H1 (cell line): ENCODE data around the gene RLBP1. TPM values are rescaled to one million over a fixed set of nuclear protein-coding genes. Genes with fewer than 3 reads are reported as not detected.

Source experiments
- CTCF ChIA-PET: fragments of 300-600 bp; sonication (Branson Sonifier 250); formaldehyde crosslinking; loops from one replicate; lab custom pipeline; 2021; ENCODE audit not compliant: partially characterized antibody; lab: Charles Lee
- POLR2A ChIA-PET: fragments of 300-600 bp; sonication (Branson Sonifier 250); formaldehyde crosslinking; loops from one replicate; lab custom pipeline; 2021; ENCODE audit warnings: inconsistent platforms; ENCODE audit not compliant: partially characterized antibody; lab: Charles Lee
- DNase-seq, 2 experiments: peaks; one replicate each; pipeline versions ENCODE4 v3.0.0 to v3.0.0-alpha.2; 2010 to 2022; ENCODE audit warnings: low spot score in 2 of 2, low read depth in 1 of 2, mixed read lengths in 1 of 2
- FAIRE-seq: peaks from 2 replicates; lab custom pipeline; 2011; peaks lifted over from hg19 to GRCh38; lab: Jason Lieb, UNC
- H2AFZ ChIP-seq: 2 replicates; pipeline ENCODE4 v1.8.1; 2012; ENCODE audit warnings: low read length, inconsistent platforms
- H2AK5ac ChIP-seq: 2 replicates; pipeline ENCODE4 v1.6.1; 2013; ENCODE audit warnings: low read depth, low read length
- H2BK120ac ChIP-seq: replicated peaks from 2 replicates; pipeline ENCODE3; 2013; ENCODE audit warnings: low read depth, low read length, inconsistent platforms
- H2BK12ac ChIP-seq: 2 replicates; pipeline ENCODE4 v1.6.1; 2013; ENCODE audit warnings: low read depth, low read length
- H2BK15ac ChIP-seq: 2 replicates; pipeline ENCODE4 v1.6.1; 2013; ENCODE audit warnings: low read length
- H2BK20ac ChIP-seq: 2 replicates; pipeline ENCODE4 v1.6.1; 2013; ENCODE audit warnings: low read length
- H2BK5ac ChIP-seq: 2 replicates; pipeline ENCODE4 v1.6.1; 2013; ENCODE audit warnings: low read depth, low read length
- H3K14ac ChIP-seq: 2 replicates; pipeline ENCODE4 v1.6.1; 2013; ENCODE audit warnings: inconsistent platforms; ENCODE audit not compliant: insufficient read length
- H3K18ac ChIP-seq: 2 replicates; pipeline ENCODE4 v1.6.1; 2013; ENCODE audit warnings: low read length; ENCODE audit errors: extremely low read depth
- H3K23ac ChIP-seq: 2 replicates; pipeline ENCODE4 v1.6.1; 2013; ENCODE audit warnings: inconsistent platforms; ENCODE audit not compliant: insufficient read length
- H3K23me2 ChIP-seq: 2 replicates; pipeline ENCODE4 v1.6.1; 2013; ENCODE audit warnings: low read depth, low read length
- H3K27ac ChIP-seq: 2 replicates; pipeline ENCODE4 v1.6.1; 2011; ENCODE audit warnings: low read depth, low read length, inconsistent platforms
- H3K27me3 ChIP-seq, 4 experiments: replicated peaks in 1 of 4; 1 replicate in 1 of 4; 2 replicates in 3 of 4; pipeline versions ENCODE4 v1.6.1 to v1.8.1; 2011 to 2013; ENCODE audit warnings: low read length in 3 of 4, mild to moderate bottlenecking in 3 of 4, inconsistent platforms in 2 of 4, mixed read lengths in 2 of 4, moderate library complexity in 1 of 4; ENCODE audit not compliant: control insufficient read depth in 3 of 4, insufficient read depth in 3 of 4; ENCODE audit errors: extremely low read depth in 1 of 4
- H3K36me3 ChIP-seq, 4 experiments: 2 replicates each; pipeline versions ENCODE4 v1.6.1 to v1.8.1; 2011 to 2013; ENCODE audit warnings: mild to moderate bottlenecking in 4 of 4, low read length in 3 of 4, moderate library complexity in 2 of 4, control low read depth in 1 of 4, inconsistent platforms in 1 of 4; ENCODE audit not compliant: insufficient read depth in 4 of 4, control insufficient read depth in 2 of 4
- H3K4ac ChIP-seq: replicated peaks from 2 replicates; pipeline ENCODE3; 2013; ENCODE audit warnings: low read length, low read depth, mixed read lengths, inconsistent platforms; ENCODE audit not compliant: insufficient read length
- H3K4me1 ChIP-seq, 4 experiments: replicated peaks in 1 of 4; 1 replicate in 1 of 4; 2 replicates in 3 of 4; pipeline versions ENCODE4 v1.6.1 to v1.8.1; 2011 to 2013; ENCODE audit warnings: low read length in 3 of 4, inconsistent platforms in 2 of 4, mixed read lengths in 1 of 4; ENCODE audit not compliant: insufficient read depth in 4 of 4, control insufficient read depth in 3 of 4
- H3K4me2 ChIP-seq, 2 experiments: 2 replicates each; pipeline versions ENCODE4 v1.6.1 to v1.8.1; 2011 to 2013; ENCODE audit warnings: low read depth in 2 of 2, low read length in 2 of 2, control low read depth in 1 of 2, inconsistent platforms in 1 of 2, mild to moderate bottlenecking in 1 of 2; ENCODE audit not compliant: insufficient read depth in 1 of 2
- H3K4me3 ChIP-seq, 4 experiments: fragments of 200-600, 300-600 bp in 1 of 4; sonication (generic), shearing (Covaris generic), sonication (Bioruptor Twin) in 1 of 4; 2 replicates each; pipeline versions ENCODE4 v1.5.1 to v1.8.1; 2011 to 2016; ENCODE audit warnings: low read length in 4 of 4, low read depth in 3 of 4, control low read depth in 2 of 4, inconsistent platforms in 2 of 4, mild to moderate bottlenecking in 2 of 4, mixed read lengths in 1 of 4, moderate library complexity in 1 of 4; ENCODE audit not compliant: insufficient read depth in 2 of 4; ENCODE audit errors: extremely low read depth in 1 of 4
- H3K56ac ChIP-seq: replicated peaks from 2 replicates; pipeline ENCODE3; 2013; ENCODE audit warnings: low read depth, mild to moderate bottlenecking, mixed read lengths, low read length, inconsistent platforms; ENCODE audit not compliant: insufficient read length
- H3K79me1 ChIP-seq: 2 replicates; pipeline ENCODE4 v1.6.1; 2013; ENCODE audit warnings: low read depth, low read length, control low read depth
- H3K79me2 ChIP-seq, 2 experiments: 2 replicates each; pipeline versions ENCODE4 v1.6.1 to v1.8.1; 2012 to 2013; ENCODE audit warnings: low read length in 2 of 2, mild to moderate bottlenecking in 2 of 2, inconsistent platforms in 1 of 2; ENCODE audit not compliant: insufficient read depth in 2 of 2, control insufficient read depth in 1 of 2
- H3K9ac ChIP-seq, 4 experiments: replicated peaks in 1 of 4; 1 replicate in 1 of 4; 2 replicates in 3 of 4; pipeline versions ENCODE4 v1.6.1 to v1.8.1; 2011 to 2013; ENCODE audit warnings: low read depth in 3 of 4, low read length in 3 of 4, control low read depth in 2 of 4, mild to moderate bottlenecking in 2 of 4, moderate library complexity in 2 of 4, inconsistent platforms in 1 of 4; ENCODE audit errors: extremely low read depth in 1 of 4
- H3K9me3 ChIP-seq, 2 experiments: 2 replicates each; pipeline versions ENCODE4 v1.6.1 to v1.8.1; 2012 to 2013; ENCODE audit warnings: mild to moderate bottlenecking in 2 of 2, moderate library complexity in 2 of 2, control low read depth in 1 of 2, inconsistent platforms in 1 of 2, low read depth in 1 of 2, low read length in 1 of 2, mixed read lengths in 1 of 2; ENCODE audit not compliant: insufficient read depth in 2 of 2
- H4K20me1 ChIP-seq, 2 experiments: replicated peaks in 1 of 2; 2 replicates each; pipeline versions ENCODE3 to v1.8.1; 2011 to 2013; ENCODE audit warnings: inconsistent platforms in 2 of 2, low read length in 2 of 2, mild to moderate bottlenecking in 1 of 2; ENCODE audit not compliant: insufficient read depth in 2 of 2, control insufficient read depth in 1 of 2
- H4K5ac ChIP-seq: 2 replicates; pipeline ENCODE4 v1.6.1; 2013; ENCODE audit warnings: low read length, low read depth, mixed read lengths, inconsistent platforms; ENCODE audit not compliant: insufficient read length
- H4K8ac ChIP-seq: 2 replicates; pipeline ENCODE4 v1.8.0; 2013; ENCODE audit warnings: mild to moderate bottlenecking, moderate library complexity, low read length, inconsistent platforms; ENCODE audit not compliant: insufficient read depth; ENCODE audit errors: extremely low read depth
- H4K91ac ChIP-seq: replicated peaks from 2 replicates; pipeline ENCODE3; 2013; ENCODE audit warnings: low read length, mixed read lengths, inconsistent platforms; ENCODE audit not compliant: insufficient read length
- WGBS, 2 experiments: shearing (Covaris generic) in 1 of 2; methylation state at CpG; one replicate each; pipeline versions ENCODE4 v1.1.6 to v1.1.7; 2013 to 2015; ENCODE audit warnings: low lambda C conversion rate in 2 of 2, mixed read lengths in 2 of 2, inconsistent platforms in 1 of 2, low coverage in 1 of 2, missing lambda C conversion rate in 1 of 2; ENCODE audit not compliant: insufficient replicate concordance in 2 of 2, insufficient coverage in 1 of 2, insufficient read length in 1 of 2; ENCODE audit errors: extremely low coverage in 1 of 2, missing lambda C conversion rate in 1 of 2; 5-methylcytosine and 5-hydroxymethylcytosine counted together
- polyA plus RNA-seq, 7 experiments: library from polyadenylated mRNA; depleted of rRNA in 3 of 7; stranded (reverse) in 5 of 7; unstranded in 2 of 7; fragments of >200 nt in 5 of 7; fragments of 200-250 nt in 2 of 7; gene quantifications; 1 replicate in 5 of 7; 2 replicates in 1 of 7; 4 replicates in 1 of 7; pipeline versions ENCODE4 v1.2.1 to v1.2.3, GENCODE V29; 2011 to 2013; ENCODE audit warnings: missing spikeins in 2 of 7, mixed read lengths in 2 of 7
- total RNA-seq: library from RNA; stranded (reverse); fragmentation: NEBNext Ultra II Directional; extraction: Animal tissue kit (Norgen Biotek cat#: 25700); gene quantifications from 2 replicates; pipeline ENCODE4 v1.2.1, GENCODE V29; 2021
- TF ChIP-seq, protein P1 (sequence below): IDR thresholded peaks from 2 replicates; pipeline ENCODE4 v1.6.1; 2012; ENCODE audit warnings: inconsistent platforms

The RLBP1 gene
- total and polyA plus RNA-seq, 2 of the 8 experiments (the other 6 are each of a cell fraction or from before 2014, with no cell fraction given) = 0.05 TPM; not detected in 1

DNA sequence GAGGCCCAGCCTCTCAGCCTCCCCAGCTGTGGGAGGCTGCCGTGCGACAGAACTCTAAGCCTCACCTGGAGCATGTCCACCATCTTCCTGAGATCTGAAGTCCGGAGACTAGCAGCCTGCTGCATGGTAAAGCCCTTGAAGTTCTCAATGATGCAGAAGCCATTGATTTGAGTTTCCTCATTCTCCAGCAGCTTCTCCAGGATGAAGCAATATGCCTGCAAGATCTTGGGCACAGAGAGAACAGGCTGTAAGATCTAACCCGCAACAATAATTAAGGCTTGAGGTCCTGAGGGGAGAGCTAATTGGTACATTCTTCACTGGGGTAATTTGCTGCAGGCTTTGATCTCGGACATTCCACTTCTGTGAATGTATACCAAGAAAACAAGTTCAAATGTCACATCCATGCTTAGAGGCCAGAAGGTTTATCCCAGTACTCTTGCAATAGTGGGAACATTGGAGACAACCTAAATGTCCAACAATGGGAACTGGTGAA lies 9.7 kb downstream of the RLBP1 start:
- H3K36me3 ChIP-seq = no peaks in the 10 kb centered on the region
- H2BK20ac ChIP-seq = no peak overlapping the region
- H3K4me2 ChIP-seq = no peak overlapping the region
- no peak overlapping the region for H2AK5ac ChIP-seq
- ChIA-PET POLR2A (no interaction called here), CTCF (no interaction called here)
- H3K23ac ChIP-seq = no peak overlapping the region
- no peak overlapping the region for H2BK120ac ChIP-seq
- H3K79me1 ChIP-seq = no peaks in the 10 kb centered on the region
- FAIRE-seq (no peak), DNase-seq (no peak)
- no peaks in the 10 kb centered on the region for H3K23me2 ChIP-seq
- H3K27ac ChIP-seq = no peak overlapping the region
- H4K8ac ChIP-seq = no peak overlapping the region
- H3K14ac ChIP-seq = no peak overlapping the region
- no peak overlapping the region for H2AFZ ChIP-seq
- H3K4me1 ChIP-seq = no peaks in the 10 kb centered on the region; a peak in 1 of 7 replicates
- H2BK12ac ChIP-seq = no peak overlapping the region
- TF ChIP-seq, protein P1, sequence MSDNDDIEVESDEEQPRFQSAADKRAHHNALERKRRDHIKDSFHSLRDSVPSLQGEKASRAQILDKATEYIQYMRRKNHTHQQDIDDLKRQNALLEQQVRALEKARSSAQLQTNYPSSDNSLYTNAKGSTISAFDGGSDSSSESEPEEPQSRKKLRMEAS = no peak
- no peak overlapping the region for H3K56ac ChIP-seq
- no peak overlapping the region for H4K5ac ChIP-seq
- no peaks in the 10 kb centered on the region; a peak in 1 of 7 replicates for H3K27me3 ChIP-seq
- H3K4me3 ChIP-seq = no peak overlapping the region
- no peak overlapping the region for H3K9ac ChIP-seq
- no peaks in the 10 kb centered on the region for H3K9me3 ChIP-seq
- no peak overlapping the region for H4K91ac ChIP-seq
- no peak overlapping the region for H2BK5ac ChIP-seq
- no peaks in the 10 kb centered on the region for H4K20me1 ChIP-seq
- WGBS, 2 experiments = 76% methylated on average over 5 of the region's 5 CpGs; no CpG with 5 or more reads in 1 of the 2 experiments
- no peaks in the 10 kb centered on the region for H3K79me2 ChIP-seq
- H3K4ac ChIP-seq = no peak overlapping the region
- H2BK15ac ChIP-seq = no peak overlapping the region
- no peak overlapping the region for H3K18ac ChIP-seq
